Urinary bladder (tissue), 4 donors: ENCODE results near the gene ZBTB40. TPM values are rescaled to one million over a fixed set of nuclear protein-coding genes. Genes with fewer than 3 reads are reported as not detected.

Source experiments
- DNase-seq: peaks from one replicate; pipeline ENCODE4 v3.0.0-alpha.2; 2015; ENCODE audit errors: extremely low spot score
- H3K27ac ChIP-seq: one replicate; pipeline ENCODE4 v1.5.1; 2013; ENCODE audit warnings: low read depth, mild to moderate bottlenecking, moderate library complexity
- H3K36me3 ChIP-seq: one replicate; pipeline ENCODE4 v1.6.1; 2013; ENCODE audit warnings: mild to moderate bottlenecking, moderate library complexity; ENCODE audit not compliant: insufficient read depth
- H3K4me1 ChIP-seq: one replicate; pipeline ENCODE4 v1.6.1; 2013; ENCODE audit warnings: mild to moderate bottlenecking, moderate library complexity; ENCODE audit not compliant: insufficient read depth
- H3K4me3 ChIP-seq: one replicate; pipeline ENCODE4 v1.5.1; 2013; ENCODE audit warnings: low read depth, low read length
- WGBS: extraction: QIAGEN DNeasy Blood & Tissue Kit; methylation state at CpG from one replicate; pipeline ENCODE4 v1.1.7; 2013; 5-methylcytosine and 5-hydroxymethylcytosine counted together
- polyA plus RNA-seq: library from polyadenylated mRNA; stranded (reverse); fragments of 200-250 nt; gene quantifications from one replicate; pipeline ENCODE4 v1.2.3, GENCODE V29; 2013
- total RNA-seq: library from RNA; depleted of rRNA; stranded (reverse); fragments of >200 nt; gene quantifications from one replicate; pipeline ENCODE4 v1.2.3, GENCODE V29; 2014
- donor health status: healthy with polysubstance abuse.
- donor health status: healthy.

ZBTB40 gene
- total and polyA plus RNA-seq, 2 donors: 9.8 to 11.6 TPM

DNA sequence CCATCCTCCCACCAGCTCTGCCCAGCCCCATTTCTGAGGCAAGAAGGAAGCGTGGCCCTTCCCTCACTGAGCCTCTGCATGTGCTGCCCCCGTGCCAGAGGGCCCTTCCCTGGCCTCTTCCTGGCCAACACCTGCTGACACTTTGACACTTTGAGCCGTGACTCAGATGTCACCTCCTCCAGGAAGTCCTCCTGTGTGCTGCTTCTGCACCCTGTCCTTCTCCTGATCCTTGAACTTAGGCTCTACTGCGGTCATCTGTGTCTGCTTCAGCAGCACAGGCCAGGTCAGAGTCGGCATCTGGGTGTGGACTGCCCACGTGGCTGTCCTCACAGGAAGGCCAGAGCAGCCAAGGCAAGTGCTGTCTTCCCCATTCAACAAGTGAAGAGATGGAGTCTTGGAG is 92.0 kb downstream of the ZBTB40 start:
- Histone ChIP-seq H3K27ac (no peak overlapping the region), H3K36me3 (no peaks in the 10 kb centered on the region), H3K4me3 (no peak overlapping the region), H3K4me1 (no peaks in the 10 kb centered on the region)
- no peak for DNase-seq
- WGBS: 79% methylated on average over 6 of the region's 6 CpGs

DNA sequence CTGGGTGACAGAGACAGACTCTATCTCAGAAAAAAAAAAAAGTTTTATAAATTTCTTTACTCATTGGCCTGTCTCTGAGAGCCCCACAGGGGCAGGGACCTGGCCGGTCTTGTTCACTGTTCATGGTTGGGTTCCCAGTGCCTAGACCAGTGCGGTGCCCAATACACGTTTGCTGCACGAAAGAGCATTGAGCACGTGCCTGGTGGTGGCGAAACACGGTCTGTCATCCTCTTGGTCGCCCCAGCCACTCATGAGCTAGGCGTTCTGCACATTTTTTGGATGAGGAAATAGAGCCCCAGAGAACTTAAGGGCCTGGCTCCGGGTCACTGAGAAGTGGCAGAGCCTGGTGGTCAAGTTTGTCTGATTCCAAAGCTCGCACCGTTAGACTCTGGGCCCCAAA is 93.0 kb downstream of the ZBTB40 start:
- H3K4me3 ChIP-seq: no peak overlapping the region
- no peaks in the 10 kb centered on the region for H3K4me1 ChIP-seq

DNA sequence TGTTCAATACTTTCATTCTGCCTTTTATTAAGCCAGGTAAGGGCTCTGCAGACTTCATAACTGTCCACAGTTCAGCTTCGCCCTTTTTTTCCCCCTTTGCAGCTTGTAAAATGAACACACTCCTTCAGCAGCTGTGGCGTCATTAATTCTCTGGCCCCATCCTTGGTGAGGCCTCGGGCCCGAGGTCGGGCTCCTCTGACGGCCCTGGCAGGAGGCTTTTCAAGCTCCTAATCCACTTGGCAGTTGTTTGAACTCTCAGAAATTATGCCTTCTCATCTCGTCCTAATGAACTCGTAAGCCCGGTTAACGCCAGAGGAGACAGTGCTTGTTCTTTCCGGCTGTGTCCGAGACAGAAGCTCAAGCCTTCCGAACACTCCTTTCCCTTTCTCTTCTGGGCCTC is 93.5 kb downstream of the ZBTB40 start:
- DNase-seq: no peak
- H3K36me3 ChIP-seq: no peaks in the 10 kb centered on the region
- H3K4me1 ChIP-seq: no peaks in the 10 kb centered on the region
- H3K4me3 ChIP-seq: no peak overlapping the region
- no peak overlapping the region for H3K27ac ChIP-seq
- 42% methylated on average over 13 of the region's 13 CpGs for WGBS

More for the DNA sequence above, 93.0 kb downstream of the ZBTB40 start:
- no peaks in the 10 kb centered on the region for H3K36me3 ChIP-seq
- no peak for DNase-seq
- WGBS: 84% methylated on average over 12 of the region's 12 CpGs
- no peak overlapping the region for H3K27ac ChIP-seq

DNA sequence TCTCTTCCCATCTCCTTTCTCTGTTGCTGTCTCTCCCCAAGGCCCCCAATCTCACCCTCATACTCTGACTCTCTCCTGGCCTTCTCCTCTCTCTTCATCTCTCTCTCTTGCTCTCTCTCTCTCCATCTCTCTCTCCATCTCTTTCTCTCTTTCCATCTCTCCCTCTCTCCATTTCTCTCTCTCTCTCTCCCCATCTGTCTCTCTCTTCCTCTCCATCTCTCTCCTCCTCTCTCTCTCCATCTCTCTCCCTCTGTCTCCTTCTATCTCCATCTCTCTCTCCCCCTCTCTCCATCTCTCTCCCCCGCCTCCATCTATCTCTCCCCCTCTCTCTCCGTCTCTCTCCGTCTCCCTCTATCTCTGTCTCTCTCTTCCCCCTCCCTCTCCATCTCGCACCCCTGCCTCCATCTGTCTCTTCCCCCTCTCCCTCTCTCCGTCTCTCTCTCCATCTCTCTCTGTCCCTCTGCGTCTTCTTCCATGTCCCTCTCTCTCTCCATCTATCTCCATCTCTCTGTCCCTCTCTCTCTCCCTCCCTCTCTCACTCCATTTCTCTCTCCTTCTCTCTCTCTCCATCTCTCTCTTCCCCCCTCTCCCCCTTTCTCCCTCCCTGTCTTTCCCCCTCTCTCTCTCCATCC is 95.7 kb downstream of the ZBTB40 start:
- H3K4me1 ChIP-seq: no peaks in the 10 kb centered on the region
- no peak overlapping the region for H3K4me3 ChIP-seq
- no peak for DNase-seq
- H3K27ac ChIP-seq: no peak overlapping the region
- no peaks in the 10 kb centered on the region for H3K36me3 ChIP-seq
- 71% methylated on average over 6 of the region's 6 CpGs for WGBS

DNA sequence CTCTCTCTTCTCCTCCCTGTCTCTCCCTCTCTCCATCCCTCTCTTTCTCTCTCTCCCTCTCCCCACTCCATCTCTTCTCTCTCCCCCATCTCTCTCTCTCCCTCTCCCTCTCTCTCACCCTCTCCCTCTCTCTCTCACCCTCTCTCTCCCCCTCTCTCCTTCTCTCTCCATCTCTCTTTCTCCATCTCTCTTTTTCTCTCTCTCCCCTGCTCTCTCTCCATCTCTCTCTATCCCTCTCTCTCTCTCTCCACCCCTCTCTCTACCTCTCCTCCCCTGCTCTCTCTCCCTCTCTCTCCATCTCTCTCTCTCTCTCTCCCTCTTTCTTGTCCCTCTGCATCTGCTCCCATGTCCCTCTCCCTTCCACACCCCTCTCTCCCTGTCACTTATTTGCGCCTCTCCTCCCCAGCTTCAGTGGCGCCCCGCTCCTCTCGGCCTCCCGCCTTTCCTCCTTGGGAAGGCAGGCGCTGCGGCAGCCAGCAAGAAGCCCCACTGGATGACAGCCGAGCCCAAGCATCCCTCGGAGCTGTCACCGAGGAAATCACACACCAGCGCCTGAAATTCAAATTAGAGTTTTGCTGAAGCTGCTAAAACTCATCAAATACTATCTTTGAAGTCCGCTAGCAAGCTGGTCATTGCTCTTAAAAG is 96.3 kb downstream of the ZBTB40 start:
- no peak for DNase-seq
- no peaks in the 10 kb centered on the region for H3K4me1 ChIP-seq
- no peaks in the 10 kb centered on the region for H3K36me3 ChIP-seq
- WGBS: 16% methylated on average over 12 of the region's 12 CpGs
- H3K4me3 ChIP-seq: no peak overlapping the region
- H3K27ac ChIP-seq: no peak overlapping the region

DNA sequence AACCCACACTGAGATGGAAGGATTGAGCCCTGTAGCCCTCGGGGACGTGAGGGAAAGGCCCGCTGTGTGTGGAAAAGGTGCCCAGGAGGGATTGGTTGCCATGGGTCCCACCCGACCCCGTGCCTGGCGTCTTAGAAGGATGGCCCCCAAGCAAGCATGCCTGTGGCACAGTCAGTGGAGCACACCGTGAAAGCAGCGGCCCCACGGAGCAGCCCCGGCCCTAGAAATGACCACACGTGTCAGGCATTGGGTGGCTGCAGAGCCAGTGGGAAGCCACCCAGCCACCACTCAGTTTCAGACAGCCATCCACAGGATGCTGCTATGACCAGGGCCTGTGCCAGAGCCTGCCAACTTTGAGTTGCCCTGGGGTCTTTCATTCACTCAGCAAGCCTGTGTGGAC is 98.4 kb downstream of the ZBTB40 start:
- 86% methylated on average over 11 of the region's 11 CpGs for WGBS
- no peak overlapping the region for H3K4me3 ChIP-seq
- H3K27ac ChIP-seq: no peak overlapping the region
- no peaks in the 10 kb centered on the region for H3K36me3 ChIP-seq
- no peak for DNase-seq
- no peaks in the 10 kb centered on the region for H3K4me1 ChIP-seq

DNA sequence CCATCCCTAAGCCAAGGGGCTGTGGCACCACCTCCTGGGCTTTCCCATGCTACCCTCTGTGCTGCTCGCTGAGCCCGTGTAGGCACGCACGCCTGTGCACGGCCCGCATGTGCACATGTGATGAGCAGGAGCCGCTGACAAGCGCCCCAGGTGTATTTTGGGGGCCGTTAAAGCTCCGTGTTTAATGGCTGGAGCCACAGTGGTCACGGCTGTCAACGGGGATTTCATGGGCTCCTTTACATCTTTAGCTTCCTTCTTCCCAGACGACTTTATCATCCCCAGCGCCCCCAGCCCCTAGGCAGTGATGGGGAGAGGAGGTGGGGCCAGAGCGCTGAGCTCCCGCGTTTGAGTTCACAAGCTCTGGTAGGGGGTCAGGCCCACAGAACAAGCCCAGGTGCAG is 99.9 kb downstream of the ZBTB40 start:
- no peaks in the 10 kb centered on the region for H3K36me3 ChIP-seq
- no peaks in the 10 kb centered on the region for H3K4me1 ChIP-seq
- H3K27ac ChIP-seq: no peak overlapping the region
- H3K4me3 ChIP-seq: no peak overlapping the region
- WGBS: 64% methylated on average over 17 of the region's 17 CpGs
- no peak for DNase-seq

DNA sequence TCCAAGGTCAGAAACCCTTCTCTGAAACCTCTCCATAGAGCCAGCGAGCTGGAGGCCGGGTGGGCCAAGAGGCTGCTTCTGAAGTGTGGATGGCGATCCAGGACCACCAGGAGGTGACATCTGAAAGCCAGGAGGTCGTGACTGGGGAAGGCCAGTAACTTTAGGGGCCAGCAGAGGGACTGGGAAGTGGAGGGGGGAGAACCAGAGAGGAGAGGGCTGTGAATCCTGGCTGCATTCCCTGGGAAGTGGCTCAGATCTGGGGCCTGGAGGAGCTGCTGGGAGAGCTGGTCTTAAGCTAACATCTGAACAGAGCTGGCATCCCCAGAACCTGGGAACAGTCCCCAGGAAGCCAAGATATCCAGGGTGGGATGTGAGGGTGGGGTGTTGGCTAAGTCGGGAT is 100.4 kb downstream of the ZBTB40 start:
- 63% methylated on average over 5 of the region's 5 CpGs for WGBS
- no peak for DNase-seq
- no peak overlapping the region for H3K27ac ChIP-seq
- H3K4me1 ChIP-seq: no peaks in the 10 kb centered on the region
- H3K36me3 ChIP-seq: no peaks in the 10 kb centered on the region
- H3K4me3 ChIP-seq: no peak overlapping the region

DNA sequence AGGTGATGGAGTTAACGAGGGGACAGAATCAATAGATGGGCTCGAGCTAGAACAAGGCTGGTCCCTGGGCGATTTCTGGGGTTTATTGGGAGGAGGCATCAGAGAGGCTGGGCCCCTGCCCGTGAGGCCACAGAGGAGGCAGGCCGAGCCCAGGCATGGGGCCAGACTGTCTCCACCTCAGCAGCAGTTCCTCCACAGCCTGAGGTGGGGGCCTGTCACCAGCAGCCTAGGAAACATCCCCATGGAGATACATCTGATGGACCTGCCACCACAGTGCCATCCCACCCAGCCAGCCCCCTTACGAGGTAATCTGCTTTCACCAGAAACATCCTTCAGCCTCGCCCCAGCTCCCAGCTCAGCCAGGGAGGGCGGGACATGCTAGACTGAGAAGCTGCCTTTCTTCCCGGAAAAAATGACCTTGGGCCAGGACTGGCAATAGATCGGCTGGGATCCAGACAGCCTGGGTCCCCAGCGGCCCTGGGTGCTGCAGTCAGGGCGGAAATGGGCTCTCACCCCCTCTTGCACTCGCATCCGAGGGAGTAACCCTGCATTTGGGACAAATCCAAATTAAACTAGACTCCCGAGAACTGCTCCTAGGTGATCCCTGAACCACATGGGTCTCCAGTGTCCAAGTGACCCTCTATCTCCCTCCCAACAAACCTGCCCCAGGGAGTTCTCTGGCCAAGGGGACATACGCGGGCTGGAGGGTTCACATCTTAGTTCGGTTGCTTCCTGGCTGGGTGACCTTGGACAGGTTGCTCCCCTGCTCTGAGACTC is 101.6 kb downstream of the ZBTB40 start:
- no peaks in the 10 kb centered on the region for H3K36me3 ChIP-seq
- WGBS: 51% methylated on average over 18 of the region's 18 CpGs
- DNase-seq: no peak
- H3K4me3 ChIP-seq: no peak overlapping the region
- no peaks in the 10 kb centered on the region for H3K4me1 ChIP-seq
- no peak overlapping the region for H3K27ac ChIP-seq

DNA sequence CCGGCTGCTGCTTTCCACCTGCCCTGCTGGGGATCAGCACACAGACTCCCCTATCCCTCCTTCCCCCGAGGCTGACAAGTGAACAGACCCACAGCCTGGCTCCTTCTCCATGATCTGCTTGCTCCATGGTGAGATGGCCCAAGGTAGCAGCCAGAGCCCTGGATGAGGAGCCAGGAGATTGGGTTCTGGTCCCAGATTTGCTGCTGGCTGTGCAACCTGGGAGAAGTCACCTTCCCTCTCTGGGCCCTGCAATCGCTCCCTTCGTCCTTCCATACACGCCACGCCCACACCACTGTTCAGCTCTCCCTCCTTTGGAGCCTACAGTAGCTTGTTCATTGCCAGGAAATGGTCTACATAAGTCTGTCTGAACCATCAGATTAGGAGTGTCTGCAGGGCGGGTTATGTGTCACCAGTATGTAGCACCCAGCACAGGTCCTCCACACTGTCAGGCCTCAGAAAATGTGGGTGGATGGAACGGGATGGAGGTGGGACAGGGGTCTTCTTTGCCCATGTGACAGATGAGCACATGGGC is 102.4 kb downstream of the ZBTB40 start:
- Histone ChIP-seq H3K36me3 (no peaks in the 10 kb centered on the region), H3K4me1 (no peaks in the 10 kb centered on the region), H3K4me3 (no peak overlapping the region), H3K27ac (no peak overlapping the region)
- WGBS: 78% methylated on average over 8 of the region's 8 CpGs
- DNase-seq: no peak

DNA sequence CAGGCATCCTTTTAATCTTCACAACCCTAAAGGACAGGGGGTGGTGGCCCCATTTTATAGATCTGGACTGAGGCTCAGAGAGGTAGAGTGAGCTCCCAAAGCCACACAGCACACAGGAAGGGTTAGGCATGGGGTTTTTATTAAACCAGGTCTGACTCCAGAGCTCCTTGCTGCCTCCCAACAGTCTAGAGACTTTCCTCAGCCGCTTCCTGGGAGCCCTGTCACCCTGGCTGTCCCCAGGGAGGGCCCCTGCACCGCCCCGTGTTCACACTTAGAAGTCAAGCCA is 103.7 kb downstream of the ZBTB40 start:
- Histone ChIP-seq H3K27ac (no peak overlapping the region), H3K4me3 (no peak overlapping the region), H3K36me3 (no peaks in the 10 kb centered on the region), H3K4me1 (no peaks in the 10 kb centered on the region)
- 44% methylated on average over 3 of the region's 3 CpGs for WGBS
- no peak for DNase-seq

DNA sequence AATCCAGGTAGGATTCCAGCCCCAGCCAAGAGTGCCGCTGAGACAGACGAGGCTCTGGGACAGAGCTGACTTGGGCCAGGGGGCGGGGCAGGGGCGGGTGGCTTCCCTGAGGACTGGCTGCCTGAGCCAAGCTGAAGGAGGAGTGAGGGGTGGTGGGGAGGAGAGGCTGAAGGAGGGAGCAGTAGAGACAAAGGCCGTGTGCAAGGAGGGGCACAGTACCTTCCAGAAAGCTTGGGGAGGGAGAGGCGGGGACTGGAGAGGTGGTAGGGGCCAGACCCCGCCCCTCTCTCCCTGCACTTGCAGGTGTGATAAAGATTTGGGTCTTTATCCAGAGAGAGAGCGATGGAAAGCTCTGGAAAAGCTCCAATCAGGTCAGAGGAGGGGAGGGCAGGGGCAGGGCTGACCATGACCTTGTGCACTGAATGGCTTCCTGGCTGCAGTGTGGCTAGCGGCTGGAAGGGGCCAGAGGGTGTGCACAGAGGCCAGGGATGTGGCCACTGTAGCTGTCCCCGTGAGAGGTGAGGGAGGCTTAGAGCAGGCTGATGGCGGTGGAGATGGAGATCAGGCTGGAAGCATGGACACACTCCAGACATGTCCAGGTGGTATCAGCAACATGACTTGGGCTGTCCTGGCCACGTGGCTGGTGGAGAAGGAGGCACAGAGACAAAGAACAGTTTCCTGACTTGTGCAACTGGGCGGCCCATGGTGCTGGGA is 104.9 kb downstream of the ZBTB40 start:
- WGBS: 33% methylated on average over 13 of the region's 13 CpGs
- no peak for DNase-seq
- Histone ChIP-seq H3K4me1 (no peaks in the 10 kb centered on the region), H3K4me3 (no peak overlapping the region), H3K36me3 (no peaks in the 10 kb centered on the region), H3K27ac (no peak overlapping the region)

DNA sequence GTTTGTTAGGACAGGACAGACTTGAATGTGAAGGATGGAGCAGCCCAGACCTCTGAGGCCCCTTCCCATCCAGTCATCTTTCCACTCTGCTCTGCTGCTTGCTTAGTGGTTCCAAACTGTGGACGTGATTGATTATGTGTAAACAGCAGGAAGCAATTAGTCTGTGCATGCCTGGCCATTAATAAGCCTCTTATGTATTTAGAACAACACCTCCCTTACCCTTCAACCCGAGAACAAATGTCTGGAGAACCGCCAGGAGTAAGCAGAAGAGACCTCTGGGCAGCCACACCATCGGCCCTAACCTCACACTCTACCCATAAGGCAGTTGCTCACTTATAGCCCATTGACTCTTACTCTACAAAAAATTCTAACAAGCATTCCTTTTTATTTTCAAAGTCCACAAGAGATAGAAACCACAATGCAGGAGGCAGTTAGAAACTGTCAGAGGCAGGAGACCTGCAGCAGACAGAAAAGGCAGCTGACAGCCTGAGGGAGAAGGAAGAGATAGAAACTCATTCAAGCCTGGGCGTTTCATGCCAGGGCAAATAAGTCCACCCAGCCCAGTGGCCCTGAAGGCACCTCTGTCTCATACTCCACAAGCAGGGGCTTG is 105.8 kb downstream of the ZBTB40 start:
- no peak overlapping the region for H3K4me3 ChIP-seq
- no peaks in the 10 kb centered on the region for H3K4me1 ChIP-seq
- no peaks in the 10 kb centered on the region for H3K36me3 ChIP-seq
- 53% methylated on average over 5 of the region's 5 CpGs for WGBS
- H3K27ac ChIP-seq: no peak overlapping the region
- no peak for DNase-seq
